ENCODE data around the gene CD22.
"Not testable (repeated sequence)": the region's sequence is repeated elsewhere in the genome, so short reads cannot be mapped to it uniquely, and the experiment has no call there.

The CD22 gene

GRCh38 chr19:35328851-35329285 lies at the start of gene CD22:
CD22 (plus strand) TSS chr19:35329187; CDS start chr19:35332041, 2,854 bp downstream.
- DNase-seq (ENCODE audit: low read depth in 2 of 2), result no peak

GRCh38 chr19:35279374-35279773 lies 49.6 kb upstream of the CD22 start:
- no peak for DNase-seq (ENCODE audit: low read depth in 2 of 2)

- no peak for DNase-seq (ENCODE audit: low read depth in 2 of 2)
Observed at GRCh38 chr19:35279985-35280821, 48.8 kb upstream of the CD22 start.

GRCh38 chr19:35281303-35281702 lies 47.7 kb upstream of the CD22 start:
- DNase-seq (ENCODE audit: low read depth in 2 of 2), result no peak

- no peak for DNase-seq (ENCODE audit: low read depth in 2 of 2)
Observed at GRCh38 chr19:35284153-35285094, 44.6 kb upstream of the CD22 start.

DNA sequence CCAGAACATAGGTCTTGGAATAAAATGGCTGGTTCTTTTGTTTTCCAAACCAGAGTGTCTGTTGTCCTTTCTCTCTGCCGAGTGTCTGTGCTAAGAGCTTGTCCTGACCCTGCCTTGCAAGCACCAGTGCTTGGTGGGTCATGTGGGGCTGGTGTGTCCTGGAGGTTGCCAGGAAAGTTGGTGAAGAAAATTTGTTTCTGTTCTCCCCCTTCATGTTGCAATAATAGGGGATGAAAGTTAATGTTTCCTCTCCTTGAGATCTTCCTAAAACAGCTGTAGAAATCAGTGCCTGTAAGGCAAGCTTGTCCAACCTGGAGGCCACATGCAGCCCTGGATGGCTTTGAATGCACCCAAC lies 43.9 kb upstream of the CD22 start:
- no peak for DNase-seq (ENCODE audit: low read depth in 2 of 2)

DNA sequence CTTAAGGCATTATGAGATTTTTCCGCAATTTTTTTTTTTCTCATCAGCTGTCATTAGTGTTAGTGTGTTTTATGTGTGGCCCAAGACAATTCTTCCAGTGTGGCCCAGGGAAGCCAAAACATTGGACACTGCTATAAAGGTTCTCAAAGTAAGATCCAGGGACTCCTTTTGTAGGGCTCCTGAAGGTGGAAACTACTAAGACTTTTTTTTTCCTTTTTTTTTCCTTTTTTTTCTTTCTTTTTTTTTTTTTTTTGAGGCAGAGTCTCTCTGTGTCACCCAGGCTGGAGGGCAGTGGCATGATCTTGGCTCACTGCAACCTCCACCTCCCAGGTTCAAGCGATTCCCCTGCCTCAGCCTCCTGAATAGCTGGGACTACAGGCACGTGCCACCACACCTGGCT lies 43.5 kb upstream of the CD22 start:
- not testable (repeated sequence) for DNase-seq (ENCODE audit: low read depth in 2 of 2)

GRCh38 chr19:35286101-35286500 lies 42.9 kb upstream of the CD22 start:
- DNase-seq (ENCODE audit: low read depth in 2 of 2), result not testable (repeated sequence)

GRCh38 chr19:35287713-35288112 lies 41.3 kb upstream of the CD22 start:
- no peak for DNase-seq (ENCODE audit: low read depth in 2 of 2)

DNA sequence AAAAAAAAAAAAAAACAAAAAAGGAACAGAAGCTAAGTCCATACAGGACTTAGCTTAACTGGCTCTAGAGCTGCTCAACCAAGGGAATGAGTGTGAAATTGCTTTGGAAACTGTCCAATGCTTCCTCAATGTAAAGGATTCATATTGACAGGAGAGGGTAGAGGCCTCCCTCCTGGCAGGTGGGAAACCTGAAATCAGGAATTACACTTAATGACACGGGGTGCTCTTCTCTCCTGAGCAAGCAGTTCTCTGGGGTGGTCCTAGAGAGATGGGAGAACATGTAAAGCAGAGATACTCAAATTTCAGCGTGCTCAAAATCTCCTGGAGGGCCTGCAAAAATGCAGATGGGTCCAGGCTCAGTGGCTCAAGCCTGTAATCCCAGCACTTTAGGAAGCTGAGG lies 40.7 kb upstream of the CD22 start:
- DNase-seq (ENCODE audit: low read depth in 2 of 2), result no peak

DNA sequence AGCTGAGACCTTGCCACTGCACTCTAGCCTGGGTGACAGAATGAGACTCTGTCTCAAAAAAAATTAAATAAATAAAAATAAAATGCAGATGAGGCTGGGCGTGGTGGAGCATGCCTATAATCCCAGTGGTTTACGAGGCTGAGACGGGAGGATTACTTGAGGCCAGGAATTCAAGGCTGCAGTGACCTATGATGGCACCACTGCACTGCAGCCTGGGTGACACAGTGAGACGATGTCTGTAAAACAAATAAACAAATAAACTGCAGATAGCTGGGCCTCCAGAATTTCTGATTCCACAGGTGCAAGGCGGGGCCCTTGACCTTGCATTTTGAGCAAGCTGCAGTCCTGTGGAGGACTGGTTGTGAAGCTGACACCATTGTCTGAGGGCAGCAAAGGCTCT lies 40.1 kb upstream of the CD22 start:
- no peak for DNase-seq (ENCODE audit: low read depth in 2 of 2)

DNA sequence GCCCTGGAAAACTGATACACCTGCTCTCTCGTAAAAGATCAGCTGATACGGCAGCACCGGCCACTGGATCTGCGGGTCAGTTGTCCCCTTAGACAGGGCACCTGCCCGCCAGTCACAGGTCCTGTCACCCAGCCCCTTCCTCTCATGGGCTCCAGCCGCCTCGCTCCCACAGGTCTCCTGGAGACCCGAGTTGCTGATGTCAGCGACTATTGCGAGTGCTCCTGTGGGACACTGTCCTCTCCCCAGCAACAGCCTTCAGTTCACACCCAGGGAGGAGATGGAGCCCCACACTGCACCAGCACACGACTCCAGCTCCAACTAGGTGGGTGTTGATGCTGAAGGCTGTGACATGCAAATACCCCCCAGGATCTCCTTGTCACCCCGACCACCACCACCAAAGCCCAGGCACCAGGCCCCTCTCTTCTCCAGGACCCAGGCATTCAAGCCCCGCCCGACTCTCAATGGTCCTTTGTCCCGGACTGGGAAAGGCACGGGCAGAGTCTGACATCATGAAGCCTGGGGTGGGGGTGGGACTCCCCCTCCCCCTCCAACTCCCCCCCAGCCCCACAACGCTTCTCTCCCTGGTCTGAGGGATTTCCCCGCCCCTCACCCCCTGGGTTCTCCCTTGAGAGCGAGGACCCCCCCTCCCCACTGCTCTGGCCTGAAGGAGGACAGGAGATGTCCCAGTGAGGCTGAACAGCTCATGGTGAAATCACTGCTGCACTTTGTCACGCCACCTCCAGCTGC lies 38.4 kb upstream of the CD22 start:
- DNase-seq (ENCODE audit: low read depth in 2 of 2), result no peak

DNA sequence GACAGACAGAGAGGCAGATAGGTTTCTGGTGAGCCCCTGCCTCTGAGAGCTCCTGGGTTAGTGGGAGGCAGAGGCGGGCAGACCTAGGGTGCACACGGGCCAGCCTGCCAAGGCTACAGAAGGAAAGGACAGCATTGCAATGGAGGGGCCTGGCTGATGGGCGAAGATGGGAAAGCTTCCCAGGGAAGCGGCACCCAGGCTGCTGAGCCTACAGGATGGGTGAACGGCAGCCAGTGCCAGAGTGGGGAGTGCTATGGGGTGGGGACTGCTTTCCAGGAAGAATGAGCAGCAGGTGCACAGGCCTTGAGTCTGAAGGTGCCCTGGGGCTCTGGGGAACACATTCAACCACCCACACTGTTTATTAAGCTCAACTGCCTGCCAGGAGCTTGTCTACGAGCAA lies 37.7 kb upstream of the CD22 start:
- DNase-seq (ENCODE audit: low read depth in 2 of 2), result no peak

GRCh38 chr19:35291916-35292315 lies 37.1 kb upstream of the CD22 start, which contains the start of gene MAG:
MAG (plus strand) TSS chr19:35292161; CDS start chr19:35295409, 3,248 bp downstream.
- DNase-seq (ENCODE audit: low read depth in 2 of 2), result no peak

DNA sequence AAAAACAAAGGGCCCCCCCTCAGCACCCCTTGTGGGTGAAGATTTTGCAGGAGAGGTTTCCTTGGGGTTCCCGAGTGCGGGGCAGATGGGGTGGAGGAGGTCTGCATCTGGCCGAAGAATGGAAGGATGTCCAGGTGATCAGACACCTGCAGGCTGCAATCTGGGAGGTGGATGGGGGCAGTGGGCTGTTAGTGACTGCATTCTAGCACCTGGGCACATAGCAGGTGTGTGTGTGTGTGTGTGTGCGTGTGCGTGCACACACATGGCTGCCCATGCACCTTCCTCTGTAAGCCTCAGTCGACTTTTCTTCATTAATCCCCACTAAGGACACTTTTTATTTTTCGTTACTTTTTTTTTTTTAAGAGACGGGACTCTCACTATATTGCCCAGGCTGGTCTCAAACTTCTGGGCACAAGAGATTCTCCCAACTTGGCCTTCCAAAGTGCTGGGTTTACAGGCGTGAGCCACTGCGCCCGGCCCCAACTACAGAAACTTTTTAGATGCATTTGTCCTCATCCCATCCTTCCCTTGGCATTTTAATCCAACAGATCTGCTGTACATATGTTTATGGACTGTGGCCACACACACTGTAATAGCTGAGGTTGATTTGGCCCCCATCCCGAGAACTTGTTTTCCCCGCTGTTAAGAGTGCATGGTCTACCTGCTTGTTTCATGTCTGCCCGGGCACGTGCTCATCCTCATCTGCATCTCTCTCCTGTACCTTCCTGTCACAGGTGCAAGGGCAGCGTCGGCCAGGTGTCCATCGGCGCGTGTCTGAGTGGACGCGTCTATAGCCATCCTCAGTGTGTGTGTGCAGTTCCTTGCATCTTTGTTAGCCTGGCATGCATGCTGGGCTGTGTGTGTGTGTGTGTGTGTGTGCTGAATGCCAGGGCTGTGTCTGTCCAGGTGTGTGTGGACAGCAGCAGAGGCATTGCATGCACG lies 36.3 kb upstream of the CD22 start:
- no peak for DNase-seq (ENCODE audit: low read depth in 2 of 2)

GRCh38 chr19:35293363-35293739 lies 35.6 kb upstream of the CD22 start:
- no peak for DNase-seq (ENCODE audit: low read depth in 2 of 2)

DNA sequence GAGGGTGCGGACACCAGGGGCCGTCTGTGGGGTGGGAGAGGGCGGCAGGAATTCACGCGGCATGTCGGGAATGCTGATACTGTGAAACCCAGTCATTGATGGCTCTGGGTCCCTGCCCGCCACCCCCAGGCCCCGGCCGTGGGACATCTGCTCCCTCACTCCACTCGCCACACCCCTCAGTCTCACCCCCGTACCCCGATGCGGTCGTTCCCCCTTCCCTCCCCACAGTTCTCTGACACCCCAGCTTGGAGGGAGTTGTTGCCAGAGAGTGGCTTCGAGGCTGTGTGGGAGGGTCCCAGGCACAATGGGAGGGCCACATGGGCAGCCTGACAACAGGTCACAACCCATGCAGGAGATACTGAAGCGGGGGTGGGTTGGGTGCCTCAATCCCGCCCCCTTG lies 35.2 kb upstream of the CD22 start:
- no peak for DNase-seq (ENCODE audit: low read depth in 2 of 2)

GRCh38 chr19:35294328-35294727 lies 34.7 kb upstream of the CD22 start:
- DNase-seq (ENCODE audit: low read depth in 2 of 2), result no peak

- no peak for DNase-seq (ENCODE audit: low read depth in 2 of 2)
Observed at GRCh38 chr19:35294859-35295791, 33.9 kb upstream of the CD22 start.

Data from stimulated activated CD8-positive, alpha-beta memory T cell treated with anti-CD3 and anti-CD28 coated beads, Interleukin-7, amount 100 ng/mL, for 4 hours (primary cell).